Motor neuron (in vitro differentiated cells): Measurements from ENCODE around the gene IGFL2. TPM values are rescaled to one million over a fixed set of nuclear protein-coding genes. Genes with fewer than 3 reads are reported as not detected.
"Not testable (repeated sequence)": the region's sequence is repeated elsewhere in the genome, so short reads cannot be mapped to it uniquely, and the experiment has no call there.

Source experiments
- ATAC-seq, 8 experiments: fragments of 200-7000 bp; cut with Tn5 transposase; replicated peaks in 6 of 8; 2 replicates each; pipeline ENCODE4 v1.8.0; 2021; ENCODE audit warnings: mild to moderate bottlenecking in 8 of 8, moderate library complexity in 8 of 8
- H3K27ac ChIP-seq, 2 donors: fragments of 250-450 bp; sonication (Bioruptor Pico); 2 replicates each; pipeline ENCODE4 v1.9.0; 2021; ENCODE audit warnings: antibody characterized with exemption in 2 of 2, mild to moderate bottlenecking in 2 of 2, moderate library complexity in 1 of 2
- H3K4me1 ChIP-seq, 2 donors: fragments of 250-450 bp; sonication (Bioruptor Pico); replicated peaks in 1 of 2; 2 replicates each; pipeline ENCODE4 v1.6.1; 2021; ENCODE audit warnings: antibody characterized with exemption in 2 of 2, mild to moderate bottlenecking in 2 of 2, moderate library complexity in 1 of 2
- H3K4me3 ChIP-seq, 5 donors: fragments of 250-450 bp; sonication (Bioruptor Pico); 2 replicates each; pipeline ENCODE4 v1.9.0; 2021; ENCODE audit warnings: antibody characterized with exemption in 5 of 5, mild to moderate bottlenecking in 5 of 5, moderate library complexity in 4 of 5
- WGBS, 10 experiments: fragments of 450-650 bp; shearing (Covaris generic); methylation state at CpG; one replicate each; pipeline ENCODE4 v1.0.0; 2022; 5-methylcytosine and 5-hydroxymethylcytosine counted together
- in situ Hi-C, 9 experiments: fragments of 400-800 bp; cut with MboI; loops; one replicate each; pipeline ENCODE4 v1.15.0; 2021; ENCODE audit warnings: low sequenced_read_pairs in 9 of 9, low pct_unique_long_range_greater_than_20kb in 2 of 9; ENCODE audit not compliant: unreplicated experiment in 9 of 9
- total RNA-seq, 8 experiments: library from RNA; unstranded; fragments of 300-600 nt; gene quantifications; 2 replicates each; pipeline versions ENCODE4 v1.2.3 to v1.2.4, GENCODE V29; 2022

IGFL2 gene
- total RNA-seq, 8 experiments from 2014 or later, result 0.28 to 212 (median 0.96) TPM; not detected in 4

DNA sequence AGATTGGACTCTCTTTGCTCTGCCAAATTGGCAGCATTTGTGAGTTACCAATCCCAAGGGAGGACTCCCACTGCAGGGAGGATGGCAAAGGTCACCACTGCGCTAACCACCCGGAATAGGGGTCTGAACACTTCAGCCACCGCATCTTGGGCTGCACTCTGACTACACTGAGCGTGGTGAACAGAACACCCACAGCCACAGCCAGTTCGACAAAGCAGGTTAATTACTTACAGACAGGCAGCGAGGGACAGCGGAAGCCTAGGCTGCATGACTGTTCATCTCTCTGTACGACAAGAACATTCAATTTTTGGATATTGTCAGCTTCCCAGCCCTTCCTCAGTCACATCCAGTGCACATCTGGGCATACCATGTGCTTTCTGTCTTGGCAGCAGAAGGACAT is 59.8 kb downstream of the IGFL2 start:
- WGBS, 10 experiments, result no CpG with 5 or more reads among the region's 8 CpGs
- H3K4me1 ChIP-seq, H3K27ac ChIP-seq, H3K4me3 ChIP-seq, in situ Hi-C loops: not testable (repeated sequence)
- peak in 5 of 8 experiments; percentile 43 to 65 (median 56) for ATAC-seq

DNA sequence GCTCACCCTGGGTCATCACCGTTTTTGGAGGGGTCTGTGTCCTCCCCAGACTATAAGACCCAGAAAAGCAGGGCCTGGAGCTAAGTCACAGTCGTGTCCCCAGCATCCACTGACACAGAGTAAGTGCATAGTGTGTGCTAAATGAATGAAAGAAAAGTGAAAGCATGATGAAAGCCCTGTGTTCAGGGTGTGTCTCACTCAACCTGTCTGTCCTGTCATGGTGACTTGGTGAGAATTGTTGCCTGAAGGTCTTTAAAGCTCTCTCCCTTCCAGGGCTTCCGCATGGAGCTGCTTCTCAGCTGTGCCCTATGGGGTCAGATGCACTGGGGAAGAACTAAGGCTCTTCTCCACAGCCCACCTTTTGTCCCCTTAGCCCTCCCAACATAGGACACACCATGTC is 61.0 kb downstream of the IGFL2 start:
- H3K27ac ChIP-seq, result no peak overlapping the region
- in situ Hi-C loops, result no loop called here
- WGBS, 10 experiments, result 0 to 33% (median 8%) methylated on average over 1 to 2 of the region's 3 CpGs; no CpG with 5 or more reads in 5 of the 10 experiments

DNA sequence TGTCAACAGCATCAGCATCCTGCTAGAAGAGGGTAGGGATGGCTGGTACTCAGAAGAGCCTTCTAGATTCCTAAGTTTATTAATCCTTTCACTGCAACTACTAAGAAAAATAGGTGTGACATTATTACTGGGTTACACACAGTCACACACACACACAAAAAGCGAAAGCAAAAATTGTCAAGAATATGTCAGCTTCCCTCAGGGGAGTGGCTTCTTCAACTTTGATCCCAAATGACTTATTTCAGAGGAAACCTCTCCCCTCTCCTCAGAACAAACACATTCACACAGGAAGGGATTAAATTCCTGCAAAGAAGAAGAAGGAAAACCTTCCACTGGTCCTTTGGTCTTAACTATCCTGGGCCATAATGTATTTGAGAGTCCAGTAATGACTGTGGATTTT is 61.4 kb downstream of the IGFL2 start:
- in situ Hi-C loops, result no loop called here
- 0 to 100% (median 17%) methylated on average over 1 of the region's 1 CpG; no CpG with 5 or more reads in 5 of the 10 experiments for WGBS, 10 experiments
- H3K27ac ChIP-seq, result no peak overlapping the region
- no peaks in the 10 kb centered on the region for H3K4me1 ChIP-seq
- H3K4me3 ChIP-seq, result no peak overlapping the region
- ATAC-seq, result no peak

More for the DNA sequence above, 61.0 kb downstream of the IGFL2 start:
- Histone ChIP-seq H3K4me1 (no peaks in the 10 kb centered on the region), H3K4me3 (no peak overlapping the region)
- ATAC-seq, result peak in 2 of 8 experiments; percentile 4 to 20

DNA sequence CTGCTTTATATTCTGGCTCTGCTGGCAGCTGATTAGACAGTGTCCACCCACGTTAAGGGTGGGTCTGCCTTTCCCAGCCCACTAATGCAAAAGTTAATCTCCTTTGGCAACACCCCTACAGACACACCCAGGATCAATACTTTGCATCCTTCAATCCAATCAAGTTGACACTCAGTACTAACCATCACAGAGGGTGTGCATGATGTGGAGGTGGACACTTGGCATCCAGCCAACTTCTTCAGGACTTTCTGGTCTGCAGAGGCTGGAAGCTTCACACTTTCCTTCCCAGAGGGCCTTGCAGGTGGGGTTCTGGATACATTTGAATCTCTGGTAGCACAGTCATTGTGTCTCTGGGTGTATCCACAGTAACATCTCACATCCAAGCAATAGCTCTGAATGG is 62.6 kb downstream of the IGFL2 start:
- H3K4me1 ChIP-seq, result no peaks in the 10 kb centered on the region
- ATAC-seq, result peak in 3 of 8 experiments; percentile 53 to 89 (median 75)
- WGBS, 10 experiments, result 0 to 20% (median 0%) methylated on average over 1 of the region's 1 CpG; no CpG with 5 or more reads in 7 of the 10 experiments
- in situ Hi-C loops, result no loop called here
- H3K27ac ChIP-seq, result no peak overlapping the region
- no peak overlapping the region for H3K4me3 ChIP-seq

Other genes with a start within 250 kb of the IGFL2 start
- 1 to 10 TPM; 2.1 to 6.1 (median 2.6) TPM for gene MYPOP, start 245.6 kb upstream of the IGFL2 start, total RNA-seq
- under 1 TPM in 3 of 8 experiments, not detected in 5; 0.05 to 0.85 (median 0.18) TPM for gene NANOS2, start 233.5 kb upstream of the IGFL2 start, total RNA-seq
- gene NOVA2, start 174.4 kb upstream of the IGFL2 start, total RNA-seq, result 10 to 100 TPM in 4 of 8 experiments, 1 to 10 TPM in 1, under 1 TPM in 3; 0.09 to 23.5 (median 11.0) TPM
- 10 to 100 TPM in 2 of 8 experiments, 1 to 10 TPM in 6; 3.2 to 15.7 (median 5.5) TPM for gene CCDC61, start 152.8 kb upstream of the IGFL2 start, total RNA-seq
- under 1 TPM in 2 of 8 experiments, not detected in 6; 0.51 to 0.95 TPM for gene PGLYRP1, start 125.2 kb upstream of the IGFL2 start, total RNA-seq
- gene IGFL4, start 107.2 kb upstream of the IGFL2 start, total RNA-seq, result 10 to 100 TPM in 1 of 8 experiments, 1 to 10 TPM in 4, under 1 TPM in 3; 0.25 to 19.7 (median 2.0) TPM
- under 1 TPM in 1 of 8 experiments, not detected in 7; 0.50 TPM for gene IGFL3, start 23.6 kb upstream of the IGFL2 start, total RNA-seq
- 1 to 10 TPM in 1 of 8 experiments, not detected in 7; 1.8 TPM for gene IGFL1, start 81.5 kb downstream of the IGFL2 start, total RNA-seq
- gene HIF3A, start 148.8 kb downstream of the IGFL2 start, total RNA-seq, result 1 to 10 TPM in 6 of 8 experiments, under 1 TPM in 2; 0.36 to 7.9 (median 2.8) TPM
- gene PPP5C, start 198.8 kb downstream of the IGFL2 start, total RNA-seq, result 10 to 100 TPM; 43.1 to 96.8 (median 69.2) TPM